HG03378 (cell line): ENCODE data around the gene CYTH4.
"Not testable (repeated sequence)": the region's sequence is repeated elsewhere in the genome, so short reads cannot be mapped to it uniquely, and the experiment has no call there.

ENCODE experiments used
- ATAC-seq: cut with Tn5 transposase; IDR thresholded peaks from one replicate; pipeline ENCODE4 v1.9.1; 2021; ENCODE audit warnings: mild to moderate bottlenecking, moderate library complexity; ENCODE audit not compliant: unreplicated experiment

The CYTH4 gene

DNA sequence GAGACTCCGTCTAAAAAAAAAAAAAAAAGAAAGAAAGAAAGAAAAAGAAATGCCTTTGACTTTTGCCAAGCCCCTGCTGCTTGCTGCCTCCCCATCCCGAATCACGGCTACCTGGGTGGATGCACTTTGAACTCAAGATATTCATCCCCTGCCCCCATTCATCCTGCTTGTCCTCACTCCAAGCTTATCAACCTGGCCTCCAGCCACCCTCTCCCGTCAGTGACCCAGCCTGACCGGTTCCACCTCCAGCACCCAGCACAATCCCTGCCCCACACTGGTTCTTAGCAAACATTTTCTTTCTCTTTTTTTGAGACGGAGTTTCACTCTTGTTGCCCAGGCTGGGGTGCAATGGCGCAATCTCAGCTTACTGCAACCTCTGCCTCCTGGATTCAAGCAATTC lies 44.4 kb downstream of the CYTH4 start:
- no peak for ATAC-seq

DNA sequence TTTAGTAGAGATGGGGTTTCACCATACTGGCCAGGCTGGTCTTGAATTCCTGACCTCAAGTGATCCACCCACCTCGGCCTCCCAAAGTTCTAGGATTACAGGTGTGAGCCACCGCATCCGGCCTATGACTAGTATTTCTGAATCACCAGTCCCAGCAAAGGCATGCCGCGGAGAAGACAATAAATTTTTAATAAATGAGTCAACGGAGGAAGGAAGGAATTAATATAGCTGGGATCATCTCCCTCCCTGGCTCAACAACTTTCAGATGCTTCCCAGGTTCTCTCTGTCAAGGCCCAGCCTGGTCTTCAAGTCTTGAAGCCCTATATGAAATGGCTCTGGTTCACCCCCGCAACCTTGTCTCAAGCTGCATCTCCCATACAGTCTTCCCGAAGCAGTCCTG lies 45.7 kb downstream of the CYTH4 start:
- no peak for ATAC-seq

DNA sequence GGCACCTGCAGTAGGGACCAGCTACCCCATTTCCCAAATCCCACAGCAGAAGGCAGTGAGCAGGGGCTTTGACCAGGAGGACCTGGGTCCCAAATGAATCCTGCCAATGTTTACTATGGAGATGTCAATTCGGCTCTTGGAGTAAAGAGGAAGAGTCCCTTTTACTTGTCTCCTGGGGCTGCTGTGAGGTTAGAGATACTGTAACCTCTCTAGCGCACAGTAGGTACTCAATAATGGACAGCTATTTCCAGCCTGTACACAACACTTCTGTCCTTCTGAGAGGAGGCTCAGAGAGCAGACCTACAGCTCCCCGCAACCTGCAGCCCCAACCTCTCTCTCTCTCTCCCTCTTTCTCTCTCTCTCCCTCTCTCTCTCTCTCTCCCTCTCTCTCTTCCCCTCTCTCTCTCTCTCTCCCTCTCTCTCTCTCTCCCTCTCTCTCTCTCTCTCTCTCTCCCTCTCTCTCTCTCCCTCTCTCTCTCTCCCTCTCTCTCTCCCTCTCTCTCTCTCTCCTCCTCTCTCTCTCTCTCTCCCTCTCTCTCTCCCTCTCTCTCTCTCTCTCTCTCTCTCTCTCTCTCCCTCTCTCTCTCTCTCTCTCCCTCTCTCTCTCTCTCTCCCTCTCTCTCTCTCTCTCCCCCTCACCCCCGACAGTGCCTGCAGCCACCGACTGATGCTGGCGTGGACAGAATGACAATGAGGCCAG lies 46.4 kb downstream of the CYTH4 start:
- not testable (repeated sequence) for ATAC-seq

DNA sequence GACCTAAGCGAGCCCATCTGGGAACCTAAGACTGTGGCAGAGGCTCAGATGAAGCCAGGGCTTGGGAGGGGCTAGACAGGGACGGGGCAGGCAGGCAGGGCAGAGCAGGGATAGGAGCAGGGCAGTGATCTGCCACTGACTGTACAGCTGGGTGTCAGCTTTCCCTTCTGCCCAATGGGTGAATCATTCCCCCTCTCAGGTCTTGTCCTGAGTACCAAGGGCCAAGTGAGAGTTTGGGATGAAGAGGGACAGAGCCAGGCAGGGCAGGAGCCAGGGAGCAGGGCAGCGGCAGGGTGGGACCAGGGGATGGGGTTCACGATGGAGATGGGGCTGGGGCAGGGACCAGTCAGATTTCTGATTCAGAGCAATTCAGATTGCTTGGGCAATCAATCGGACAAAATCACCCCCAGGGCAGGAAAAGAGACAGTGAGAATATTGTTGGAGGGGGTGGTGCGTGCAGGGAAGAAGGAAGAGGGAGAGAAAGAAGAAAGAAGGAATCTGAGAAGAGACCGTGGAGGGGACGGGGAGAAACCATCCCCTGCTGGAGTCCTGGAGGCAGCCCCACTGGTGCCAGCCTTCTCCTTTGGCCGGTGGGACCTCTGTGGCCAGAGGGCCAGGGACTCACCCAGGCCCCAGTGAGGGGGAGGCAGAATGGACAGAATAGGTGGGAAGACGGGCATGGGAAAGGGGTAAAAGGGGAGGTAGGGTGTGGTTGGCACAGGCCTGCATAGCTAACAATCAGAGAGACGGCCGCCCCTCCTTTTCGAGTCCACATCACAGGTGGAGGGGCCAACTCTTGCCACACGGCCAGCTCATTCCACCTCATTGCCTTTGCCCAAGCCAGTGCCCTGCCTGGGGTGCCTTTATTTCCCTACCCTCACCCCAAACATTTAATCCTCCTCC lies 47.2 kb downstream of the CYTH4 start:
- no peak for ATAC-seq

- ATAC-seq: no peak
Observed at GRCh38 chr22:37330200-37331033, 48.1 kb downstream of the CYTH4 start.

DNA sequence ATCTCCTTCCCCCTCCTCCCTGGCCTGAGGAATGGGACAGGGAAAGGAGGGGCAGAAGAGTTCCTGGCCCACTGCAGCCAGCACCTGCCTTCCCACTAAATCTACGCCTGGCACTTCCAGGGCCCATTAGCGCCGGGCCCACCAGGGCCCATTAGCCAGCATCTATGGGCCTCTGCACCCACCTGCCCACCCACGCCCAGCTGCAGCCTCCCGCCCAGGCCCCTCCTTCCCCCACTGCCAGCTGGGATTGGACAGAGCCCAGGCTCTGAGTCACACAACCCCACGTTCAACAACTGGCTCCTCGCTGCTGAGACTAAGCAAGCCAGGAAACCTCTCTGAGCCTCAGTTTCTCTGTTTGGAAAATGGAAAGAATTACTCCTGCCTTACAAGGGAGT lies 48.7 kb downstream of the CYTH4 start:
- no peak for ATAC-seq

- no peak for ATAC-seq
Observed at GRCh38 chr22:37331856-37332536, 49.7 kb downstream of the CYTH4 start.

DNA sequence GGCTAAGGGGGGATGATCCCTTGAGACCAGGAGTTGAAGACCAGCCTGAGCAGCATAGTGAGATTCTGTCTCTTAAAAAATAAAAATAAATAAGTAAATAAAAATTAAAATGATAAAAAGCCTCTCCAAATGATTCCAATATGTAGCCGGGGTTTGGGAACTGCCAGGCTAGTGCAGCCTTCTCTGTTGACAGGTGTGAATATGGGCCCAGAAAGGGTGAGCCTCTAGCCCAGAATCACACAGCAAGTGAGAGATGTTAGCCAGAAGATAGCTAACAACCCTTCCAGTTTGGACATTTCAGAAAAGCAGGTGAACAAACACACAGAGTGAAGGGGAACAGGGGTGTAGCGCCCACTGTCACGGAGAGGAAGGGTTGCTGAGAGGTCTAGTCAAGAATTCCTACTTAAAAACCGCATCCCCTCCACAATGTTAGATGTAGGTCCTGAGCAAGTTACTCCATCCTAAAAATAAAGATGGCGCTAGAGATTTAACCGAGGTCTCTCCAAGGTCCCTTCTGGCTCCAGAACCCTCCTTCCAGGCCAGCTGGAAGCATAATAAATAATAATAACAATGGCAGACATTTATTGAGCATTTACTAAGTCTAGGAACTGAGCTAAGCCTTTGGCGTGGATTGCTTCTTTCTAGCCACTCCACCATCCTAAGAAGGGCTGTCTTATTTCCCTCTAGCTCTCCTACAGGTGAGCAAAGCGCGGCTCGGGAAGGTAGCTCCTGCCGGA lies 51.6 kb downstream of the CYTH4 start:
- no peak for ATAC-seq

DNA sequence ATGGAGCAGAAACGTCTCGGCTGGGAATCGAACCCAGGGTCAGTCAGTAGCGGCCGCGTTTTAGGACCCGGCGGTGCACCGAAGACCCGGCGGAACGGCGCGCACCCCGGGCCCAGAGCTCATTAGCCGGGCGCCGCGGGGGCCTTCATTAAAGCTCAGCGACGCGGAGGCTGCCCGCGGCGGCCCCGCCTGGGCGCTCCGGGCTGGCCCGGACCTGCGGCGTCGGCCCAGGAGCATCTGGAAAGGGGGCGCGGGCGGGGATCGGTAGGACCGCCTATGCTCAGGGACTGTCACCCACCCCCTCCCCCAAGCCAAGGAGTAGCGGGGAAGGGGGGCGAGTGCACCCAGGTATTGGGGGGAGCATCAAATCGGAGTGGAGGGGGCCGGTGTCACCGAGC lies 52.2 kb downstream of the CYTH4 start:
- ATAC-seq: no peak

- ATAC-seq: no peak
Observed at GRCh38 chr22:37334859-37335805, 52.8 kb downstream of the CYTH4 start.

- ATAC-seq: no peak
Observed at GRCh38 chr22:37335806-37336199, 53.5 kb downstream of the CYTH4 start.

DNA sequence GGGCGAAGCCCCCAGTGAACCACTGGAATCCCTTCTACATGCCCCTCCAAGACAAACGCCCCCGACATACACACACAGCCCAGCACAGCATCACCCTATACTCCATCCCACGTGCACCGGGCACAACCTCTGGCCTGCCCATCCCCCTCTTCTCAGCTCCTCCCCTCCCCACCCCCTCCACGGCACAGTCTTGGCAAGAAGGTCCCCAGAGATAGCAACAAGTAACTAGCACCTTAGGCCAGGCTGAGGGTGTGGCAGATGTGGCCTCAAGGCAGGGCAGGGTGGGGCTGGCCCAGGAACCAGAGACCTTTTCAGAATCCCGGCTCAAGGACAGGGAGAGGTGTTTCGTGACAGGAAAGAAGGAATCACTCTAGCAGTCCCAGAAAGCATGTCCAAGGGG lies 54.3 kb downstream of the CYTH4 start:
- ATAC-seq: no peak

DNA sequence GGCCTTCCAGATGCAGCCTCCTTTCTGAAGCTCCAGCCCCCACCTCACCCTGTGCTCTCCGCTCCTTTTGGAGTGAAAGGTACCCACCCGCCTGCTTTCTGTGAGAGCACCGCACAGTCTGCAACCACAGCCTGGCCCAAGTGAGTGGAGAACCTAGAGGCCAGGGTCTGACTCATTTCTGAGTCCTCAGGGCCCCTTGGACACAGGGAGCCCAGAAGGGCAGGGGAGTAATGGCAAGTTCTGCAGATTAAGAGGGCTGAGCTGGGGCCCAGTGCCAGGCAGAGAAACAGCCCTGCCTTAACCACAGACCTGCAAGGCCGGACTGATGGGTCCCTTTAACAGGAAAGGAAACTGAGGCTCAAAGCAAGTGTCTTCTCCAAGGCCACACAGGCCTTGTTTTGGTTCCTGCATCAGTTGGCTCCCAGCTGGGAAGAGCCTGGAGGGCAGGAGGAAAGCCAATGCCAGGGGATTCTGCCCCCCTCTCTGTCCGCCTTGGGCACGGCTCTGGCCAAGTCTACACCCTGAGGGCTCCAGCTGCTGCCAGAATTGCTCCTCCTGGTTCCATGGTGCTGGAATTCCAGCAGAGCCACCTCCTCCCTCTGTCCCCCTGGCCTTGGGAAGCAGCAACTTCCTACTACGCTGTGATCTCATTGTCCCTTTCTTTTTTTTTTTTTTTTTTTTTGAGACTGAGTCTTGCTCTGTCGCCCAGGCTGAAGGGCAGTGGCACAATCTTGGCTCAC lies 55.1 kb downstream of the CYTH4 start:
- no peak for ATAC-seq

GRCh38 chr22:37338539-37339246 lies 56.4 kb downstream of the CYTH4 start:
- ATAC-seq: no peak

DNA sequence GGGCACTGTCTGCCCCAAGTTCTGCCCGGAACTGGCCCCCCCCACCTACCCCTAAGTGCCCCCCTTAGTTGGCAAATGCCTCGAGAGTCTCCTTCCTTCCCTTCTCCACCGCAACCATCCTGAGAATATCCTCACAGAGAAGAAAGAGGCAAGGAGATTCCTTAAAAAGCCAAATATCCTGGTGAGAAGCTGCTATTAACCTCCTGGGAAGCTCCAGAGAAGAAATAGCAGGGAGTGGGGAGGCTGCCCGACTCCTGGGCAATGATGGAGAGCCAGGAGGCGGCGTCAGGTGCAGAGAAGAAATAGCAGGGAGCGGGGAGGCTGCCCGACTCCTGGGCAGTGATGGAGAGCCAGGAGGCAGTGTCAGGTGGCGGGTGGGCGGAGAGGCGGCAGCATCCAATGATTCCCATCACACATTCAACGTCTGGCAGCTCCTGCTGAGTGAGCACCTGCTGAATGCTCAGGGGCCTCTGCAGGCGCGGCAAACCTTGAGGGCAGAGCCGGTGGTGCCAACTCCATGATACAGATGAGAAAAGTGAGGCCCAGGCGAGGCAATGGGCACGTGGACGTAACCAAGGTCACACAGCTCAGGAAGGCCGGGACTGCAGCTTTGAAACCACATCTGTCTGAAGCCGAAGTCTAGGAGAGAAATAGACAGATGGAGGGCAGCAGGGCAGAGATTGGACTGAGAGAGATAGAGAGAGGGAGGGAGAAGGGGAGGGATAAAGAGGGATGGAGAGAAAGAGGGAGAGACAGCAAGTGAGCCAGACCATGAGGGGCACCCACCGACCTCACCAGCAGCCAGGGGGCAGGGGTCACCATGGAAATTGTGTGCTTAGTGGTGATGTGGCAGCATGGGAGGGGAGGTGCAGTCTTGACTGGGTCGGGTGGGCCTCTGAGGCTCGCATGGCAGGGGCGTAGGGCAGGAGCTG lies 58.3 kb downstream of the CYTH4 start:
- no peak for ATAC-seq

DNA sequence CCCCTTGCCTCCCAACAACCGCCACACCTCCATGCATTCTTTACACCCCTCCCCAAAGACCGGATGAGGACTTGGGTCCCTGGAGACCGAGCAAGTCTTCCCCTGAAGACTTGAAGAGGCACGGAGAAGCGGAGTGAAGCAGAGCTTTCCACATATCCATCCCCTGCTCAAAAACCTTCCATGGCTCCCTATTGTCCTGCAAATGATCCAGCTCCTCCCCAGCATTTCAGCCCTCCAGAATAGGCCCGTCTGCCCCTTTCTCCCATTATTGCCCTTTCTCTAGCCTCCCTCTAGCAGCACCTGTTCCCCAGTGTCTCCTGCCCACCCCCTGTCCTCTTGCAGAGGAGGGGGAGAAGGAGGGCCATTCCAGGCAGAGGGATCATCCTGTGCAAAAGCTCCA lies 59.8 kb downstream of the CYTH4 start:
- ATAC-seq: no peak

DNA sequence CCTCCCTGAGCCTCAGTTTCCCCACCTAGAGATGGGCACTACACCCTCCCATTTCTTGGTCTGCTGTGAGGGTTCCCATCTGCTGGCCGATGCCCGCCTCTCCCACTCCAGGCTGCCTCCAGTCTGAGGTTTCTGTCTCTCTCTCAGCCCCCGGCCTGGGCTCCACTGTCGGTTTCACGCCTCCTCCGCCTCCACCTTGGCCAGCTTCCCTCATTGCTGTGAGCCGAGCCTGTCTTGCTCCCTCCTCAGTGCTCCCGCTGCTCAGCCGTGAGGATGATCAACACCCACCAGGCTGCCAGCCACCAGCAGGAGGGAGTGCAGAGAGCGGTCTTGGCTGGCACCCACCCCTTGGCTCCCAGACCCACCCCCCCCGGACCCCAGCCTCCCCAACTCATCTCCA lies 61.0 kb downstream of the CYTH4 start:
- ATAC-seq: no peak
